ENCODE measurements around the gene VIPR2. TPM values are rescaled to one million over a fixed set of nuclear protein-coding genes. Genes with fewer than 3 reads are reported as not detected.

VIPR2 gene
- total RNA-seq, 1 donor from 2014 or later = 0.92 TPM

GRCh38 chr7:159119851-159120539 lies 24.7 kb downstream of the VIPR2 start:
- DNase-seq (ENCODE audit: low spot score) = no peak
- Histone ChIP-seq H3F3A (ENCODE audit: low read depth) (no peaks in the 10 kb centered on the region), H3K4me1 (peaks cover 5% of the 10 kb centered on the region), H3K27ac (no peak overlapping the region), H3K9ac (no peak overlapping the region), H4K20me1 (ENCODE audit: low read depth) (no peaks in the 10 kb centered on the region), H3K27me3 (no peaks in the 10 kb centered on the region), H3K79me2 (ENCODE audit: low read depth) (no peaks in the 10 kb centered on the region), H2AFZ (replicated peaks) (no peak overlapping the region), H3K4me2 (no peak overlapping the region), H3K36me3 (no peaks in the 10 kb centered on the region), H3K9me3 (ENCODE audit: low read depth) (no peaks in the 10 kb centered on the region), H3K4me3 (no peak overlapping the region)
- peaks cover 21% of the 10 kb centered on the region for H3K4me1 Mint-ChIP-seq
- no peak overlapping the region for H3K4me3 Mint-ChIP-seq
- no peaks in the 10 kb centered on the region for H3K36me3 Mint-ChIP-seq
- no peak overlapping the region for H3K27ac Mint-ChIP-seq
- H3K9me3 Mint-ChIP-seq = peaks cover 2% of the 10 kb centered on the region
- peaks cover 10% of the 10 kb centered on the region for H3K27me3 Mint-ChIP-seq (ENCODE audit: insufficient read depth, low read depth)
- TF ChIP-seq EZH2phosphoT487 (IDR thresholded peaks at IDR 0.05) (no peak), EZH2 (IDR thresholded peaks at IDR 0.05) (no peak)
- TF ChIP-seq, protein P1, sequence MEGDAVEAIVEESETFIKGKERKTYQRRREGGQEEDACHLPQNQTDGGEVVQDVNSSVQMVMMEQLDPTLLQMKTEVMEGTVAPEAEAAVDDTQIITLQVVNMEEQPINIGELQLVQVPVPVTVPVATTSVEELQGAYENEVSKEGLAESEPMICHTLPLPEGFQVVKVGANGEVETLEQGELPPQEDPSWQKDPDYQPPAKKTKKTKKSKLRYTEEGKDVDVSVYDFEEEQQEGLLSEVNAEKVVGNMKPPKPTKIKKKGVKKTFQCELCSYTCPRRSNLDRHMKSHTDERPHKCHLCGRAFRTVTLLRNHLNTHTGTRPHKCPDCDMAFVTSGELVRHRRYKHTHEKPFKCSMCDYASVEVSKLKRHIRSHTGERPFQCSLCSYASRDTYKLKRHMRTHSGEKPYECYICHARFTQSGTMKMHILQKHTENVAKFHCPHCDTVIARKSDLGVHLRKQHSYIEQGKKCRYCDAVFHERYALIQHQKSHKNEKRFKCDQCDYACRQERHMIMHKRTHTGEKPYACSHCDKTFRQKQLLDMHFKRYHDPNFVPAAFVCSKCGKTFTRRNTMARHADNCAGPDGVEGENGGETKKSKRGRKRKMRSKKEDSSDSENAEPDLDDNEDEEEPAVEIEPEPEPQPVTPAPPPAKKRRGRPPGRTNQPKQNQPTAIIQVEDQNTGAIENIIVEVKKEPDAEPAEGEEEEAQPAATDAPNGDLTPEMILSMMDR (IDR thresholded peaks at IDR 0.05) = no peak

DNA sequence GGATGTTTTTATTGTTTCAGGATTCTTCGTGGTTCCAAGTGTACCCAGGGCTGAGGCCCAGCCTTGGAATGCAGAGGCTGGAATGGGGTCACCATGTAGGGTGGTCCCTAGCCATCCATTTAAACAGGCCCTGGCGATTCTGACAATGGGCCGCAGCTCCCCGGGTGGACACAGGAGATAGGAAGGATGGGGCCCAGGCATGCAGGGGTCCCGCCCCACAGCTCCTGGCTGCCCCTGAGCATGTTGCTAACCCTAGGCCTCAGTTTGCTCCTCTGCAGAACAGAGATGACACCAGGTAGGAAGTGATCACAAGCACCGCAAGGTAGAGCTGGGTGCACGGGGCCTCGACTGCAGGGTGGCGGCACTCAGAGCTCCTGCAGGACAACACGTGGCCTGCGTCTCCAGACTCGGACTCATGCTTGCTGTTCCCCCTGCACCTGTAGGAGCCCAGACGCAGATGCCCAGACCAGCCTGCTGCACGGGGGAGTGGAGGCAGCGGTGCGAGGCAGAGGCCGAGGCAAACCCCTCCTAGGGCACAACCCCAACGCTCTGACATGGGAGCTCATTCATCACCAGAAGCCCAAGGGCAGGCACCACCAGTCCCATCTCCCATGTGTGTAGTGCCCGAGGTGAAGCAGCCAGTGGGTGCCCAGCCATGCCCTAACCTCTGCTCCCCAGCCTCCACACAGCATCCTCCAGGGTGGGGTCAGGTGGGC lies 25.5 kb downstream of the VIPR2 start:
- Mint-ChIP-seq H3K36me3 (no peaks in the 10 kb centered on the region), H3K27me3 (ENCODE audit: insufficient read depth, low read depth) (peaks cover 10% of the 10 kb centered on the region)
- DNase-seq (ENCODE audit: low spot score) = no peak

DNA sequence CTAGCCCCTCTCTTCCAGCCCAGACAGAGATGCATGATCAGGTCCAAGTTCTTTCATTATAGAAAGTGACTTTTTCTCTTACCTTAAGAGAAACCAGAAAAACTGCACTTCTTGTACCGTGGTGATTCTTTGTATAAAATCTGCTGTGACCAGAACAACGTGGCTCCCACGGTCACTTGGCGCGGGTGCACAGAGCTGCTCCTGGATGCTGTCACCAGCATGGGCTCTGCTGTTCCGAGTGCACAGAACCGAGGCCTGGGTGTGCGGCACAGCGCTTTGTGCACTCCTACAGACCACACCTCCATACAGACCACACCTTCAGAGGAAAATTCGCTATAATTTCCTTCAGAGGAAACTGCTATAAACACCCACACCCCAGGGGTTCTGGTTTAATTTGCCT lies 26.0 kb downstream of the VIPR2 start:
- H3K4me1 Mint-ChIP-seq = peaks cover 27% of the 10 kb centered on the region
- H4K20me1 ChIP-seq (ENCODE audit: low read depth) = no peaks in the 10 kb centered on the region
- H3K27ac ChIP-seq = no peak overlapping the region
- no peaks in the 10 kb centered on the region for H3K36me3 ChIP-seq
- peaks cover 9% of the 10 kb centered on the region for H3K27me3 Mint-ChIP-seq (ENCODE audit: insufficient read depth, low read depth)
- no peaks in the 10 kb centered on the region for H3K36me3 Mint-ChIP-seq
- no peak overlapping the region for H3K4me2 ChIP-seq
- no peaks in the 10 kb centered on the region for H3K27me3 ChIP-seq
- H3K27ac Mint-ChIP-seq = peak overlapping the region; percentile 91
- H3K9ac ChIP-seq = no peak overlapping the region
- H3K79me2 ChIP-seq (ENCODE audit: low read depth) = no peaks in the 10 kb centered on the region
- H3K9me3 Mint-ChIP-seq = peaks cover 2% of the 10 kb centered on the region
- H3K4me3 Mint-ChIP-seq = no peak overlapping the region
- DNase-seq (ENCODE audit: low spot score) = no peak
- TF ChIP-seq EZH2phosphoT487 (IDR thresholded peaks at IDR 0.05) = no peak
- TF ChIP-seq, protein P1 (IDR thresholded peaks at IDR 0.05) = no peak
- TF ChIP-seq EZH2 (IDR thresholded peaks at IDR 0.05) = no peak
- no peaks in the 10 kb centered on the region for H3F3A ChIP-seq (ENCODE audit: low read depth)
- no peaks in the 10 kb centered on the region for H3K9me3 ChIP-seq (ENCODE audit: low read depth)
- H3K4me3 ChIP-seq = no peak overlapping the region
- H2AFZ ChIP-seq (replicated peaks) = no peak overlapping the region
- peaks cover 18% of the 10 kb centered on the region for H3K4me1 ChIP-seq

More for the DNA sequence above, 25.5 kb downstream of the VIPR2 start:
- Histone ChIP-seq H4K20me1 (ENCODE audit: low read depth) (no peaks in the 10 kb centered on the region), H3K4me2 (no peak overlapping the region), H3K4me1 (peaks cover 12% of the 10 kb centered on the region), H3K9ac (no peak overlapping the region), H3F3A (ENCODE audit: low read depth) (no peaks in the 10 kb centered on the region), H3K9me3 (ENCODE audit: low read depth) (no peaks in the 10 kb centered on the region), H3K79me2 (ENCODE audit: low read depth) (no peaks in the 10 kb centered on the region), H3K36me3 (no peaks in the 10 kb centered on the region), H3K27me3 (no peaks in the 10 kb centered on the region), H2AFZ (replicated peaks) (no peak overlapping the region), H3K4me3 (no peak overlapping the region), H3K27ac (no peak overlapping the region)
- no peak overlapping the region for H3K4me3 Mint-ChIP-seq
- peaks cover 2% of the 10 kb centered on the region for H3K9me3 Mint-ChIP-seq
- TF ChIP-seq EZH2phosphoT487 (IDR thresholded peaks at IDR 0.05) (no peak), EZH2 (IDR thresholded peaks at IDR 0.05) (no peak)
- H3K4me1 Mint-ChIP-seq = peaks cover 23% of the 10 kb centered on the region
- H3K27ac Mint-ChIP-seq = no peak overlapping the region

DNA sequence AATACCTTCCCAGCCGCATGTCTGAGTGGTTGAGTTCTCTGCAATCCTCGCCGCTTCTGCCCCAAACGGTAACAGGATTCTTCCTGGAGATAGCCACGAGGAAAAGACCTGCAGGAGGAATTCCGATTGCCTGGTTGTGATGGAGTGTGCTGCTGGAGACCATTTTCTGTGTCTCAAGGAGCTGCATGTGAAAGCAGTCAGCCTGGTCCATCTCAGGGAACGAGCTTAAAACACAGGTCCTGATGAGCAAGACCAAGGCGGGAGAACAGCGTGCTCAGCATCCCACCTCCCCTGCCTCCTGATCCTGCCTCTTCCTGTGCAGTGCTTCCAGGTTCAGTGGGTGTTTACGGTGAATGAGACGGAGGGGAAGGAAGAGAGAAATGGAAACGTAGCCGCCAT lies 26.5 kb downstream of the VIPR2 start:
- H3F3A ChIP-seq (ENCODE audit: low read depth) = no peaks in the 10 kb centered on the region
- H3K79me2 ChIP-seq (ENCODE audit: low read depth) = no peaks in the 10 kb centered on the region
- no peak overlapping the region for H3K27ac ChIP-seq
- TF ChIP-seq EZH2 (IDR thresholded peaks at IDR 0.05) (no peak), EZH2phosphoT487 (IDR thresholded peaks at IDR 0.05) (no peak)
- H3K9ac ChIP-seq = no peak overlapping the region
- H3K4me1 Mint-ChIP-seq = peaks cover 31% of the 10 kb centered on the region
- H3K4me3 Mint-ChIP-seq = no peak overlapping the region
- no peaks in the 10 kb centered on the region for H3K36me3 ChIP-seq
- H2AFZ ChIP-seq (replicated peaks) = peak overlapping the region; percentile 65
- DNase-seq (ENCODE audit: low spot score) = no peak
- H3K4me2 ChIP-seq = no peak overlapping the region
- H3K27me3 Mint-ChIP-seq (ENCODE audit: insufficient read depth, low read depth) = peaks cover 8% of the 10 kb centered on the region
- peaks cover 22% of the 10 kb centered on the region for H3K4me1 ChIP-seq
- no peaks in the 10 kb centered on the region for H3K9me3 ChIP-seq (ENCODE audit: low read depth)
- no peaks in the 10 kb centered on the region for H3K27me3 ChIP-seq
- no peaks in the 10 kb centered on the region for H4K20me1 ChIP-seq (ENCODE audit: low read depth)
- no peaks in the 10 kb centered on the region for H3K9me3 Mint-ChIP-seq
- H3K36me3 Mint-ChIP-seq = no peaks in the 10 kb centered on the region
- H3K4me3 ChIP-seq = no peak overlapping the region
- peak overlapping the region; percentile 91 for H3K27ac Mint-ChIP-seq
